ENCODE data around the gene PNMA8A. TPM values are rescaled to one million over a fixed set of nuclear protein-coding genes. Genes with fewer than 3 reads are reported as not detected.

The PNMA8A gene
- total and polyA plus RNA-seq, 10 of the 15 experiments (the other 5 are each of a cell fraction or from before 2014, with no cell fraction given) = 0.02 to 0.28 (median 0.16) TPM

- TF ChIP-seq, protein P1, sequence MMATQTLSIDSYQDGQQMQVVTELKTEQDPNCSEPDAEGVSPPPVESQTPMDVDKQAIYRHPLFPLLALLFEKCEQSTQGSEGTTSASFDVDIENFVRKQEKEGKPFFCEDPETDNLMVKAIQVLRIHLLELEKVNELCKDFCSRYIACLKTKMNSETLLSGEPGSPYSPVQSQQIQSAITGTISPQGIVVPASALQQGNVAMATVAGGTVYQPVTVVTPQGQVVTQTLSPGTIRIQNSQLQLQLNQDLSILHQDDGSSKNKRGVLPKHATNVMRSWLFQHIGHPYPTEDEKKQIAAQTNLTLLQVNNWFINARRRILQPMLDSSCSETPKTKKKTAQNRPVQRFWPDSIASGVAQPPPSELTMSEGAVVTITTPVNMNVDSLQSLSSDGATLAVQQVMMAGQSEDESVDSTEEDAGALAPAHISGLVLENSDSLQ (IDR thresholded peaks at IDR 0.05) = no peak
- TF ChIP-seq NKRF (conservative IDR thresholded peaks at IDR 0.05) = no peak
- no peak for TF ChIP-seq ZBTB4 (CRISPR knock-in tag; IDR thresholded peaks at IDR 0.05)
Measured at GRCh38 chr19:46472592-46472991, 1.2 kb upstream of the PNMA8A start (continued).

DNA sequence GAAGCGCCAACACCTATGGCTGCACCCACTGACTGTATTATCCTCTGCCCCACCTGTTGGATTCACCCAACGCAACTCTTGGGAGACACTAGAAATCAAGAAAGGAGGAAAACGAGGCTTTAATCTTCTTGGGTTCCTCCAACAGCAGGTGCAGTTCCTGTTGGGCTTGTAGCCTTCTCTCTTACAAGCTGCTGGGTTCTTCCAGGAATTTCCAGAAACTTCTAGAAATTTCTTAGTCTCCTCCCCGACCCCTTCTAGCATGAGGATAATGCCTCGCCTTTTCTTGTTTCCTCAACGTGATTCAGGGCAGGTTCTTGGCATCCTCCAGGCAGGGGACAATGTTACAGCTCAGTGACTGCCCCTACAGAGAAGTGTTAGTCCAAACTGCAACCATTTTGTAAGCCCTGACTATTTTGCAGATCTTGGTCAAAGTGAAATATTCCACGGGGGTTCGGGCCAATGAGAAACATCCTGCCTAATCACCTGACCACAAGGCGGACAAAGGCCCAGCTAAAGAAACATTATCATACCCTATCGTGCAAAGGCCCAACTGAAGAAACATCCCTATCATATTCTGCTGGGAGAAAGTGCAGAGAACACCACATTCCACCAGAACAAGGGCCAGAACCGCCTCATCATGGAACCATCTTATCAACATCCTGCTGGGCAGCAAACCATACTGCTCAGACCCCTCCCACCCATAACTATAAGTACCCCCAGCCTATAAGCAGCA is 614 bp upstream of the PNMA8A start:
- Histone ChIP-seq H3K4me1 (ENCODE audit: control insufficient read depth, insufficient read depth, low read length) (peaks cover 10% of the 10 kb centered on the region), H3K9me3 (replicated peaks; ENCODE audit: control insufficient read depth, insufficient read depth, low read length) (no peaks in the 10 kb centered on the region), H3K79me2 (ENCODE audit: control insufficient read depth, insufficient read depth, low read length) (no peaks in the 10 kb centered on the region), H3K9ac (ENCODE audit: control insufficient read depth, insufficient read depth, low read length) (no peak overlapping the region), H3K27me3 (replicated peaks in 1 of 2; ENCODE audit: control insufficient read depth in 2 of 2, insufficient read depth in 2 of 2, low read length in 1 of 2) (peaks cover 3 to 16% of the 10 kb centered on the region in 2 experiments), H3K36me3 (ENCODE audit: control insufficient read depth in 2 of 2, insufficient read depth in 2 of 2, low read length in 1 of 2) (no peaks in the 10 kb centered on the region), H4K20me1 (ENCODE audit: control insufficient read depth, insufficient read depth) (no peaks in the 10 kb centered on the region), H3K4me3 (no peak overlapping the region), H3K4me2 (ENCODE audit: control insufficient read depth, insufficient read depth) (no peak overlapping the region; the same call in 1 of the 2 replicates), H3K27ac (ENCODE audit: control insufficient read depth, insufficient read depth) (no peak overlapping the region), H2AFZ (ENCODE audit: control insufficient read depth, low read depth, low read length) (no peak overlapping the region)
- intact Hi-C loops (cut with micrococcal nuclease; ENCODE audit: unreplicated experiment) = no loop called here
- ChIA-PET RAD21 (ENCODE audit: unreplicated experiment) (no interaction called here), CTCF (no interaction called here), SMC1A (ENCODE audit: uncharacterized antibody, unreplicated experiment) (no interaction called here), POLR2A (no interaction called here)
- in situ Hi-C loops (cut with MboI) = no loop called here
- WGBS (ENCODE audit: insufficient coverage, insufficient replicate concordance, low lambda C conversion rate, missing lambda C conversion rate) = 32% methylated on average over 11 of the region's 11 CpGs
- TF ChIP-seq NFYA (IDR thresholded peaks at IDR 0.05; ENCODE audit: borderline replicate concordance, low read depth, low read length) (no peak), HSF1 (IDR thresholded peaks at IDR 0.05; ENCODE audit: low read depth, low read length) (0 out of 2 replicates have a peak, but pooled peaks have one; percentile 42), CEBPB (IDR thresholded peaks at IDR 0.05; ENCODE audit: borderline replicate concordance in 1 of 2, low read depth in 2 of 2, low read length in 2 of 2) (no peak)
- DNase-seq (ENCODE audit: low read depth, low spot score) (no peak), ATAC-seq (no peak), FAIRE-seq (no peak)
- BruUV-seq (replicated peaks) = no TSS peak

All from GM12878 (cell line).